Esophagus muscularis mucosa (tissue), 3 donors: Measurements from ENCODE around the gene TIMP4.

Experiments
- POLR2A ChIP-seq: fragments of 450-650 bp; IDR thresholded peaks from one replicate; pipeline ENCODE4 v1.6.1; 2017; ENCODE audit warnings: antibody characterized with exemption, moderate library complexity, mild to moderate bottlenecking, low read depth
- TF ChIP-seq, protein P1 (sequence below), 3 experiments: fragments of 200-600 bp in 2 of 3; fragments of 450-650 bp in 1 of 3; sonication (generic) in 2 of 3; IDR thresholded peaks; one replicate each; pipeline ENCODE4 v1.5.1; 2017 to 2019; ENCODE audit warnings: antibody characterized with exemption in 3 of 3, mild to moderate bottlenecking in 2 of 3, moderate library complexity in 1 of 3

DNA sequence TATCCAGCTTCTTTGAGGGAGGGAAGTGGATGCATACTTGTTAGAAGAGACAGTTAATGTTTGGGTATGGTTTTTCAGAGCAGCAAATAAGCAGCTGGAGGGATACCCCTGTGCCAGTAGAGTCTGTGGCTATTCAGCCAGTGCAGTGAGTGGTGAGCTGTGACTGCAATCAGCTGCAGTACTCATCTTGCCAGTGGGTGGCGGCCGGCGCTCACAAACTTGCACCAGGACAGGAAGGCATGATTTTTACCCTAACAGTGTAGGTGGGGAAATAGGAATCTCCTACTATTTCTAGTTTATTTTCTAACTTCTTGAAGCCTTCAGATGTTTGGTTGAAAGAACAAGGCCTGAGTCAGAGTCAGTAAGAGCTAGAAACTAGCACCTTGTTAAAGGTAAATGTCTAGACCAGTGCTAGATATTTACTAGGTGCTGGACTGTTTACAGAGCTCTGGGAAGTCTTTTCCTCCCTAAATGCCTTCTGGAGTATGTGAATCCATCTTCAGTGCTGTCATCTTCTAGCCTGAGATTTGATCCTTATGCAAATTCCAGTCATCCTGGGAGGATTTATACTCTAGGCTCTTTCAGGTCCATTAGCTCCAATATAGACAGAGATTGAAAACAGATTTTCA is 23.6 kb downstream of the TIMP4 start:
- TF ChIP-seq, protein P1, sequence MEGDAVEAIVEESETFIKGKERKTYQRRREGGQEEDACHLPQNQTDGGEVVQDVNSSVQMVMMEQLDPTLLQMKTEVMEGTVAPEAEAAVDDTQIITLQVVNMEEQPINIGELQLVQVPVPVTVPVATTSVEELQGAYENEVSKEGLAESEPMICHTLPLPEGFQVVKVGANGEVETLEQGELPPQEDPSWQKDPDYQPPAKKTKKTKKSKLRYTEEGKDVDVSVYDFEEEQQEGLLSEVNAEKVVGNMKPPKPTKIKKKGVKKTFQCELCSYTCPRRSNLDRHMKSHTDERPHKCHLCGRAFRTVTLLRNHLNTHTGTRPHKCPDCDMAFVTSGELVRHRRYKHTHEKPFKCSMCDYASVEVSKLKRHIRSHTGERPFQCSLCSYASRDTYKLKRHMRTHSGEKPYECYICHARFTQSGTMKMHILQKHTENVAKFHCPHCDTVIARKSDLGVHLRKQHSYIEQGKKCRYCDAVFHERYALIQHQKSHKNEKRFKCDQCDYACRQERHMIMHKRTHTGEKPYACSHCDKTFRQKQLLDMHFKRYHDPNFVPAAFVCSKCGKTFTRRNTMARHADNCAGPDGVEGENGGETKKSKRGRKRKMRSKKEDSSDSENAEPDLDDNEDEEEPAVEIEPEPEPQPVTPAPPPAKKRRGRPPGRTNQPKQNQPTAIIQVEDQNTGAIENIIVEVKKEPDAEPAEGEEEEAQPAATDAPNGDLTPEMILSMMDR (IDR thresholded peaks at IDR 0.05) = peak; percentile 82
- no peak for TF ChIP-seq POLR2A
